OCI-LY3 (cell line): Measurements from ENCODE around the gene RAB25.

Experiments
- H2AFZ ChIP-seq: fragments of 200-600, 300-600 bp; shearing (Covaris generic); 2 replicates; pipeline ENCODE4 v1.6.0; 2014; ENCODE audit warnings: antibody characterized with exemption, low read depth, low read length
- H3K27ac ChIP-seq: fragments of 200-600, 300-600 bp; sonication (generic); 2 replicates; pipeline ENCODE4 v1.5.1; 2014; ENCODE audit warnings: mild to moderate bottlenecking, low read length, moderate library complexity, mixed read lengths
- H3K27me3 ChIP-seq: fragments of 200-600, 300-600 bp; sonication (generic); 2 replicates; pipeline ENCODE4 v1.6.1; 2014; ENCODE audit warnings: low read depth, low read length, mixed read lengths
- H3K36me3 ChIP-seq: fragments of 200-600, 300-600 bp; sonication (generic); replicated peaks from 2 replicates; pipeline ENCODE3; 2014; ENCODE audit warnings: low read depth, low read length, mixed read lengths
- H3K4me1 ChIP-seq: fragments of 300-600, 200-600 bp; sonication (generic); 2 replicates; pipeline ENCODE4 v1.6.1; 2014; ENCODE audit warnings: low read length, mixed read lengths
- H3K4me2 ChIP-seq: fragments of 200-600, 300-600 bp; sonication (generic); 2 replicates; pipeline ENCODE4 v1.6.1; 2014; ENCODE audit warnings: low read length, mixed read lengths
- H3K4me3 ChIP-seq: fragments of 300-600, 200-600 bp; sonication (generic); 2 replicates; pipeline ENCODE4 v1.5.1; 2014; ENCODE audit warnings: antibody characterized with exemption, mild to moderate bottlenecking, low read length, moderate library complexity
- H3K79me2 ChIP-seq: fragments of 300-600, 200-600 bp; shearing (Covaris generic); 2 replicates; pipeline ENCODE4 v1.6.1; 2014; ENCODE audit warnings: mild to moderate bottlenecking, low read length, mixed read lengths
- H3K9ac ChIP-seq: fragments of 300-600, 200-600 bp; shearing (Covaris generic); 2 replicates; pipeline ENCODE4 v1.6.0; 2014; ENCODE audit warnings: mild to moderate bottlenecking, low read length, moderate library complexity
- H3K9me3 ChIP-seq: fragments of 200-600, 300-600 bp; shearing (Covaris generic); 2 replicates; pipeline ENCODE4 v1.6.1; 2014; ENCODE audit warnings: low read length, mixed read lengths; ENCODE audit not compliant: insufficient read depth
- H4K20me1 ChIP-seq: fragments of 200-600, 300-600 bp; sonication (generic); 2 replicates; pipeline ENCODE4 v1.6.1; 2016; ENCODE audit warnings: low read length, mixed read lengths; ENCODE audit not compliant: insufficient read depth
- CTCF ChIP-seq: fragments of 200-600, 300-600 bp; sonication (generic); IDR thresholded peaks from 2 replicates; pipeline ENCODE4 v1.5.1; 2014; ENCODE audit warnings: antibody characterized with exemption, low read length, low read depth
- EZH2phosphoT487 ChIP-seq: fragments of 200-600 bp; shearing (Covaris generic); IDR thresholded peaks from 2 replicates; pipeline ENCODE4 v1.6.1; 2018; ENCODE audit warnings: antibody characterized with exemption, mixed run types, low read depth

RAB25 gene

GRCh38 chr1:156080241-156080862, 19.4 kb downstream of the RAB25 start:
- Histone ChIP-seq H3K4me2 (no peak overlapping the region), H3K9me3 (no peaks in the 10 kb centered on the region), H3K4me3 (no peak overlapping the region), H3K9ac (no peak overlapping the region), H3K79me2 (no peaks in the 10 kb centered on the region), H3K36me3 (no peaks in the 10 kb centered on the region), H3K27ac (no peak overlapping the region), H2AFZ (no peak overlapping the region), H3K27me3 (peaks cover 25% of the 10 kb centered on the region), H3K4me1 (peaks cover 19% of the 10 kb centered on the region), H4K20me1 (no peaks in the 10 kb centered on the region)
- TF ChIP-seq EZH2phosphoT487: no peak
- TF ChIP-seq CTCF: no peak

- no peak for TF ChIP-seq EZH2phosphoT487
- Histone ChIP-seq H3K4me3 (peak overlapping the region; percentile 28; the same call in 1 of the 2 replicates), H3K27me3 (peaks cover 28% of the 10 kb centered on the region), H3K4me1 (peaks cover 19% of the 10 kb centered on the region), H3K79me2 (no peaks in the 10 kb centered on the region), H3K9me3 (no peaks in the 10 kb centered on the region), H4K20me1 (no peaks in the 10 kb centered on the region), H3K27ac (no peak overlapping the region), H3K36me3 (no peaks in the 10 kb centered on the region), H2AFZ (no peak overlapping the region), H3K9ac (no peak overlapping the region), H3K4me2 (peak overlapping the region; percentile 41)
Measured at GRCh38 chr1:156080863-156081179, 19.9 kb downstream of the RAB25 start.

- Histone ChIP-seq H3K9me3 (no peaks in the 10 kb centered on the region), H3K4me2 (peak overlapping the region; percentile 84), H3K27ac (no peak overlapping the region), H3K9ac (peak overlapping the region; percentile 58), H3K27me3 (peaks cover 34% of the 10 kb centered on the region), H3K79me2 (no peaks in the 10 kb centered on the region), H2AFZ (peak overlapping the region; percentile 86; the same call in 1 of the 2 replicates), H3K4me1 (peaks cover 19% of the 10 kb centered on the region), H3K4me3 (peak overlapping the region; percentile 81), H3K36me3 (no peaks in the 10 kb centered on the region), H4K20me1 (no peaks in the 10 kb centered on the region)
- TF ChIP-seq EZH2phosphoT487: no peak
- TF ChIP-seq CTCF: no peak
Measured at GRCh38 chr1:156081180-156081916, 20.4 kb downstream of the RAB25 start.

- Histone ChIP-seq H4K20me1 (no peaks in the 10 kb centered on the region), H3K79me2 (no peaks in the 10 kb centered on the region)
Measured at GRCh38 chr1:156081917-156082308, 21.0 kb downstream of the RAB25 start.

More at GRCh38 chr1:156081917-156082308, 21.0 kb downstream of the RAB25 start:
- Histone ChIP-seq H3K9ac (peak overlapping the region; percentile 58), H3K4me2 (peak overlapping the region; percentile 84), H3K27me3 (peaks cover 35% of the 10 kb centered on the region), H3K36me3 (no peaks in the 10 kb centered on the region), H3K4me3 (peak overlapping the region; percentile 81), H2AFZ (peak overlapping the region; percentile 94; the same call in 1 of the 2 replicates), H3K9me3 (no peaks in the 10 kb centered on the region), H3K4me1 (peaks cover 19% of the 10 kb centered on the region), H3K27ac (no peak overlapping the region)
- TF ChIP-seq CTCF: no peak
- no peak for TF ChIP-seq EZH2phosphoT487
